Stimulated activated CD8-positive, alpha-beta memory T cell treated with anti-CD3 and anti-CD28 coated beads, Interleukin-12 subunit alpha, Interleukin-12 subunit beta, amount 100 ng/mL, for 1 hour (primary cell): ENCODE measurements around the gene OSBPL10.

Source experiments
- DNase-seq: peaks from one replicate; pipeline ENCODE4 v3.0.0-alpha.2; 2020; ENCODE audit warnings: low read depth

Gene OSBPL10

DNA sequence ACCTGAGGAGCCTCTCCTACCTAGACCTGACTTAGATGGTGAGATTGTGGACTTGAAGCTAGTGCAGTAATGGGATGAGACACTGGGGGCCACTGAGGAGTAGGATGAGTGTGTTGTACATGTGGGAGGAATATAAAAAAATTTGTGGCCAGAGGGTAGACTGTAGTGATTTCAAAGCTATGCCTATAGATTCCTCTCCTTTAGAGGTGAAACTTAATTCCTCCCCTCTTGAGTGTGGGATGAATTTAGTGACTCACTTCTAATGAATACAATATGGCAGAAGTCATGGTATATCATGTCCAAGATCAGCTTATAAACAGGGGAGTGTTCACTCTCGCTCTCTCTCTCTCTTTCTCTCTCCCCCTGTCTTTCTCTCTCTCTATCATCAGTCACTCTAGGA lies 7.2 kb upstream of the OSBPL10 start:
- no peak for DNase-seq

DNA sequence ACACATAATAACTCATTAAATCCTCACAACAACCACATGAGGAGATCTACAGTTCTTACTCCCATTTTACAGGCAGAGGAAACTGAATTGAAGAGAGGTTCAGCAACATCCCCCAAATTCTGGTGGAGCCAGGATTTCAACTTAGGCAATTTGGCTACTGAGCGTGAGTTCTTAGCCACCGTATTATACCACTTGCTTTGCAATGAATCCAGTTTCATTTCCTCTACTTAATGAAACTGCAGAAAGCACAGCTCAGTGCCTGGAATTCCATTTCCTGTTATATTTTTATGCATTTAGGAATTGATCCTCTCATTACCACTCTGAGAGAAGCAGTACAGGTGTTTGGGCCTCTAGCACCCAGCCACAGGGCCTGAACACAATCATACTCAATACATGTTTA lies 4.8 kb upstream of the OSBPL10 start:
- no peak for DNase-seq

DNA sequence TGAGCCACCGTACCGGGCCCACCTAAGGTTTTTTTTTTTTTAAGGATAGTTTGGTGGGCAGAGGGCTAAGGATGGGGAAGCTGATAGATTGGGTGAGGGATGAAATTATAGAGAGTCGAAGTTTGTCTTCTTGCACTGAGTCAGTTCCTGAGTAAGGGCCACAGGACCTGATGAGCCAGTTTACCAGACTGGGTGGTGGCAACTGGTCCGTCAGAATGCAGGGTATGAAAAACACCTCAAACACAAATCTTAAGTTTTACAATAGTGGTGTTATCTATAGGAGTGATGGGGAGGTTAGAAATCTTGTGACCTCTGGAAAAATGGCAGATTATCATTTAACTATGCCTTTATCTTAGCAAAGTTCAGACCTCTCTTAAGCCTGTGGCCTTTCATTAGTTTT lies 3.3 kb upstream of the OSBPL10 start:
- DNase-seq, result no peak

DNA sequence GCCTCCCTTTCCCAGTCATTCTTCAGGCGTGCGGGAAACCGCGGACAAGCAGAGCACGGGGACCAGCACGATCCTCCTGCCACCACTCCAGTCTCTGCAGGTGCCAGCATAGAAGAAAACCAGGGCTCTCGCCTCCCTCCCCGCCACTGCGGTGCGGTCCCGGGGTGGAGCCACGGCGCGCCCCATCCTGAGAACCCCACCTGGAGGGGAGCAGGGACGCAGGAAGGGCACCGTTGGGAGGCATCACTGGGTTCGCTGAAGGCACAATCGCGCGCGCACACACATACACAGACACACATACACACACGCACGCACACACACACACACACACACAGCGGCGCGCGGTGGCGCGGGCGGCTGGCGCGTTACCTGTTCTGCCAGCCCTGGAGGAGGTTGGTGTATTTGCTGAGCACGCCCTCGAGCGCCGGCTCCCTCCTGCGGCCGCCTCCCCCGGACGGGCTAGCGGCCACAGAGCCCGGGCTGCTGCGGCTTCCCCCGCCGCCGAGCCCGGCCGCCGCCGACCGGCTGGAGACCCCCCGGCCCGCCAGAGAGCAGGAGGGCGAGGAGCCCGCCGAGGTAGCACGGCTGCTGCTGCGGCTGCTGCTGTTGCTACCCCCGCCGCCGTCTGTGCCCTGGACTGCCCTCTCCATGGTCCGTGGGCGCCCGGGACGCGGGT lies 394 bp downstream of the OSBPL10 start:
- DNase-seq, result no peak

DNA sequence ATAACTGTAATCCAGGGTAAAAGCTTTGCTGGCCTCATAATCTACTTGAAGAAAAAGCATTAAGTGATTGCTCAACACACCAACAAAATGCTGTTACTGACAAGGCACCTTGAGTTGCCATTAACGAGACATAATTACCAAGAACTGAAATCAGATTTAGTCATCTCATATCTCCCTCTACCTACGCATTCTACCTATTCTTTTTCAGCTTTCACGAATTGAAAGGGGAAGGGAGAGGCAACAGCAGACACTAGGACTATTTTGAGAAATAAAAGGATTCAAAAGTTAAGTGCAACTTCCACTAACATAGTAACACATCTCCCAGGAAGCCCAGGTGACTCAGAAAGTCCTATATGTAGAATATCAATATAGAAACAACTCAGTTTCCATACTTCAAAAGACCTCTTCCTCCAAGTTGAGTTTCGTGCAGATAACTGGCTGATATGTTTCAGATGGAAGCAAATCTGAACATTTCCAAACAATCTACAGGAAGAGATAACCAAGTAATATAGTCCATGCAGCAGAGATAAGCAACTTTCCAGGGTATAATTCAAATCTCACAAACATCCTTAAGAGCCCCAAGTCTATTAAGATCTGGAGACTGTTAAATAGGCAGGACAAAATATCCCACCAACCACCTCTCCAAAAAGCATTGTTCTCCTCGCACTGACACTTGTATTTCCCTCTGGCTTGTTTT lies 1.9 kb downstream of the OSBPL10 start:
- no peak for DNase-seq

DNA sequence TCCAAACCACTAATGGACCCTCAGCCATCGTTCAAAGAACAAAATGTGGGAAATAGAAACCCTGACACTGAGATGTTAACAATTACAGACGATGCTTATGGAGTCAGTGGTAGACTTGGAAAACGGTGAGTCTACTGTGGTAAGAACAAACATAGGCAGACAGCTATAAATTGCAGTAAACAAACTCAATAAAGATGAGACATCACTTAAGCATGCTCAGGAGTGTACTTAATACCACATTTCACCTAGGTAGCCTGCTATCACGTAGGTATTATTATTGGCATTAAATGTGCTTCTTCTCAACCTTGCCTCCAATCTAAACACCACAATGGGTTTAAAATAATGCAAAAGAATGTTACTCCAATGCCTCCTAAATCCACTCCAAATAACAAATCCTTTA lies 2.5 kb downstream of the OSBPL10 start:
- DNase-seq, result no peak

DNA sequence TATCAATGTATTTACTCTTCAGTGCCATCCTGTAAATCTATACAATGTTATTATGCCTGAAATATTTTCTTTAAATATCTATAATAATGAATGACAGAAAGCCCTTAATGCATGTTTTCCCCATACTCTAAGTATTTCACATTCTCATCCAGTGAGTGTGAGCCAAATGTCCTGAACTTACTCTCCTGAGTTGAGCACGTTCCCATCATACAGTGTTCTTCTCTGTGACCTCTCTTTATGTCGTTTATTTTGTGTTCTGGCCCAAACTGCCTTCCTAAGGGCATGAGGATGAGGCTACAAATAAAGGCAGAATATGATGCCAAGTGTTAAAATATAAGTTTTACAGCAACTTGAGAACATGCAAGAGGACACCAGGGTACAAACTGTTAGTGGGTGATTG lies 3.3 kb downstream of the OSBPL10 start:
- no peak for DNase-seq

DNA sequence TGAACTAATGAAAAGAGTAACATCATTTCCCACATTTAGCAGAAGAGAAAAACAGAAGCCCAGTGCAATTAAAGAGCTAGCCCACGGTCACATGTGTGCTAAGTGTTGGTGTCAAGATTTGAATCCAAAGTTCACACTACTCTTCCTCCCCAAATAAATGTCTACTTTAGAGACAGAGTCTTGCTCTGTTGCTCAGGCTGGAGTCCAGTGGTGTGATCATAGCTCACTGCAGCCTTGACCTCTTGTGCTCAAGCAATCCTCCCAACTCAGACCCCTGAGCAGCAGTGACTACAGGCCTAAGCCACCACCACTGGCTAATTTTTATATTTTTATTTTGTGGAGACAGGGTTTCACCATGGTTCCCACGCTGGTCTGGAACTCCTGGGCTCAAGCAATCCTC lies 4.8 kb downstream of the OSBPL10 start:
- no peak for DNase-seq

DNA sequence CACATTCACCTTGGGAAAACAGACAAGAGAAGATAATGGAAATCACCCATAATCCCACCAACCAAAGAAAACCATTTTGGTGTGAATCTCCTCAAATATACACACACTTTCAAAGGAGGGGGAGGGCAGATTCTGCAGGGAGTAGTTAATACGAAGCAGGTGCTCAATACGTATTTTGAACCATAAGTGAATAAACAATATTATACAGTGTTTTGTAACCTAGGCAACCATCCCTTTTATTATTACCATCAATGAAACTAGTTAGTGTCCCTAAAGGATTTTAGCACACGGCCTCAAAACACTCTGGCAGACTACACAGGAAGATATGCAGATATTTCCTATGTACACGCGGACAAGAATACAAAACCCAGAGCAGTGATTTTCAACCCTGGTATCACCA lies 6.1 kb downstream of the OSBPL10 start:
- no peak for DNase-seq

DNA sequence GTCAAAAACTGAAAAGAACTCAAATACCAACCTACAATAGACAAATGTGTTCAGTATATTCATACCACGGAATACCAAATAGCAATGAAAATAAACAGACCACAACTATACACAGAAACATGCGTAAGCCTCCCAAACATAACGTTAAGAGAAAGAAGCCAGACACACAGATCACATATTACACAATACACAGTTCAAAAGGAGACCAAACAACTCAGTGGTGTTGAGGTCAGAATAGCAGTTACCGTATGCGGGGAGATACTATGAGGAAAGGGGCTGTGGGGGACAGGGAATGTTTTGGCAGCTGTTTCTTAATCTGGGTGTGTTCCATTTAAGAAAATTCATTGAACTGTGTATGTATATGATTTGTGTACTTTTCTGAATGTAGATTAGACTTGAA lies 6.6 kb downstream of the OSBPL10 start:
- DNase-seq, result no peak

DNA sequence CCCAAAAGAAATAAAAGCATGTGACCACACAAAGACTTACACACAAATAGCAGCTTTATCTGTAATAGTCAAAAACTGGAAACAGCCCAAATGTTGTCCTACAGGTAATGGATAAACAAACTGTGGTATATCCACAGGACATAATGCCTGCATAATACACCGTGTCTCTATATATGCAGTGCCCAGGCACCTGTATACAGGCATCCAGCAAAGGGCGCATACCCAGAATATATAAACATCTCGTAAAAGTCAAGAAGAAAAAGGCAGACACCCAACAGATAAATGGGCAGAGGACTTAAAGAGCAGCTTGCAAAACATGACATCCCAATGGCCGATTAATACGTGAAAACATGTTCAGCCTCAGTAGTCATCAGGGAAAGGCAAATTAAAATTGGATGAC lies 7.2 kb downstream of the OSBPL10 start:
- DNase-seq, result no peak

DNA sequence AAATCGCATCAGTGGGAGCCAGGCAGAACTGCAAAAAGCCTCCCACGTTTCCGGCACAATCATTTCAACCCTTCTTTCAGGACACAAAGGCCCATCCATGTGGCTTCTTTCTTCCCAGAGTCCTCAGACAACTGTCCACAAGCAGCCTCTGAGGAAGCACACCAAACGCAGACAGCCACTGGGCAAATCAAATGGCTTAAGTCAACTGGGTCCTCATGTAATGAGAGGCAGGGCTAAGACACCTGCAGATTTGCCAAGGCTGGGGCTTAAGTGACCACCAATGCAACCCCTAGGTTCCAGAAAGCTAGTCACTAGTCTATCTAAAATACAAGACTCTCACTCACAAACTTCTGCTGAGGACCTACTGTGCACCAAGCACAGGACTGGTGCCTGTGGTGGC lies 8.0 kb downstream of the OSBPL10 start:
- no peak for DNase-seq

DNA sequence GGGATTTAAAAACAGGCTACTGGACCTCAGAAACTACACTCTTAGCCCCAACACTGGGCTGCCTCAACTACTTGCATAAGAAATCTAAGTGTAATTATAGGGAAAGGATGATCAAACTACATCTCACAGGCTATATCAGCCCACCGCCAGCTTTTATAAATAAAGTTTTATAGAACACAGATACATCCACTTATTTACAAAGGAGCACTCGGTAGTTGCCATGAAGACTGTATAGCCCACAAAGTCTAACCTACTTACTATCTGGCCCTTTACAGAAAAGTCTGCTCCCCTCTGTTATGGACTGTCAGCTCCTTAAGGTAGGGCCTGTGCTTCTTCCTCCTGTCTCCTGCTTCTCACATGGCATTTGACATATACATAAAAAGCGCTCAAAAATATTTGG lies 9.5 kb downstream of the OSBPL10 start:
- DNase-seq, result no peak

DNA sequence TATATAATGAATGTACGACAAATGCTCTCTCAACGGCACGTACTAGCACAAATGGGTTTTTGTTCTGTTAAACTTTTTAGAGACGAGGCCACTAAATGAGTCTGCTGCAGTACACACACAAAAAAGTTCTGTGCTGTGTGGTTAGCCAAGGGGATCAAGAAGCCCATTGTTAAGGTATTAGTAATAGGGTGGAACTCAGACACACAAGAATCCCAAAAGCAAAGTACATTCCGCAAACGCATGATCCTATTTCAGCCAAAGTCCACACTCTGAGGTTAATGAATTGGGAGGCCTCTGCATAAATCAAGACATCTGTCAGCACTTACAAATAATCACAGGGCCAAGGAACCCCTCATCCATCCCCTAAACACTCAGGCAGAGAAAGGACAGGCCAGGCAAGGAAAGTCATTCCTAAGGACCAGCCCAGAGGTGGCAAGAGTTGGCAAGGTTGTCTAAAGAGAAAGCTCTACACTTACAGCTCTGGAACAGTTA lies 12.1 kb downstream of the OSBPL10 start:
- DNase-seq, result no peak

DNA sequence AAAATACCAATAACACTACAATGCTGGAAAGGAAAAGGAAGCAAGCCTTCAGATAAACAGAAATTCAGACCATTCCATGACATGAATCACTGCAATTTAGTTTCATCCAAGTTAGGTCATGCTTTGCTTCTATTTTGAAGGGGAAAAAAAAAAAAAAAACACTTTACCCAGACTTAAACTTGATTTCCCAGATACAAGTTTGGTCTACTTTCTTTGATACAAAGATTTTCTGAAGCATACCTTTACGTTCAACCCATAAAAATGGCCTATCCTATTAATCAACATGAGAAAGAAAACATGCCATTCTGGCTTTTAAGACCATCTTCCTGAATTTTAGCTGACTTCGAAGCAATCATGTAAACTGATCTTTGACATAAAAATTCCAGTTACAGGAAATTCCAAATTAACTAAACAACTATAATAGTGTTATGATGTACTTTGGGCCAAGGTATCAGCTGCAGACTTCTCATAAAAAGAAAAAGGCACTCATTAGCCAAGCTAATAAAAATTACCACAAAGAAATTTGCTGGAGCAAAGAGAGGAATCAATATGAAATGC lies 12.6 kb downstream of the OSBPL10 start:
- no peak for DNase-seq

DNA sequence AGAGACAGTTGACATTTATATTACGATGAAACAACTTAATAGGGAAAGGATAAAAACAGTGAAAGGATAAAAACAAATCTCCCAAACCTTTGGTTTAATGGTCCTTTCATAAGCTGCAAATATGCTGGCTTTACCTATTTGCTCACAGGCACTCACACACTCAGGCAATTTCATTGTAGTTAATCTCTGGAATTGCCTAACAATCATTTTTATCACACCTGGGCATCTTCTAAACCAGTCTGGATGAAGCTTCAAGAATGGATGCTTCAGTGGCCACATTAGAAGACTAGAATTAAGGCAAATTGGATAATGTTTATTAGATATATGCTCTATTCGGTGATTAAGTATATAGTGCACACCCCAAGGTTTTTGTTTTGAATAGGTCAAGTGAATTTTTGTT lies 13.5 kb downstream of the OSBPL10 start:
- DNase-seq, result no peak

DNA sequence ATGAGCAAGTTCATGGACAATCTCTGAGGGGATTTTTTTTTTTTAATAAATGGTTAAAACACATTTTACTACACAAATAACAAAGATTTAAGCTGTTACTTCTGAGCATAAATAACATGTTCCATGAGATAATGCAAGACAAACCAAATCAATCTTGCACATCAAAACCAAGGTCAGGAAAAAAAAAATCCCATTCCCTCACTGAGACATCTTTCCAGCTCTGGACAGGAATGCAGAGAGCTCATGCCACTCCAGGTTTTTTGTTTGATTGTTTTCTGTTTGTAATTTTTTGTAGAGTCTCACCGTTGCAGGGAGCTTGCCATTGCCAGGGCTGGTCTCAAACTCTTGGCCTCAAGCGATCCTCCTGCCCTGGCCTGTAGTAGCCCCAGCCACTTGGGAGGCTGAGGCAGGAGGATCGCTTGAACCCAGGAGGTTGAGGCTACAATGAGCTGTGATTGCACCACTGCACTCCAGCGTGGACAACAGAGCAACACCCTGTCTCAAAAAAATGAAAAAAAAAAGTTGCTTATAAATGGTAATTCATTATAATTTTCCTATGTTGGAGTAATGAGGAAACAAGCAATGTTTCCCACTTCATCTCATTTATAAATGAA lies 14.0 kb downstream of the OSBPL10 start:
- no peak for DNase-seq

DNA sequence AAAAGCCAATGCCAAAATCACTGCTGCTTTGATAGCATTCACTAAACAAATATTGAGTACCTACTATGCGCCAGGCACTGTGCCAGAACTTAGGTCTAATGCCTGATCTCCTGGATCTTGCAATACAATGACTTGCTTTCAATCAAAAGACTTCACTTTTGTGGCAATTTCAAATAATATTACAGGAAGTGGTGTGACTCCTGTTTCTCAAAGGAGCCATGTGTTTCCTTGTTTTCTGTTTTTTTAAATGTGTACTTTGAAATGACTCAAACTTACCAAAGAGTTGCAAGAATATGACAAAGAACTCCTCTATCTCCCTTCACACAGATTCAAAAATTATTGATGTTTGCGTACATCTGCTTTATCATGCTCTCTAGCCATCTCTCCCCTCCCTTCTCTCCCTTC lies 18.3 kb downstream of the OSBPL10 start:
- DNase-seq, result no peak

DNA sequence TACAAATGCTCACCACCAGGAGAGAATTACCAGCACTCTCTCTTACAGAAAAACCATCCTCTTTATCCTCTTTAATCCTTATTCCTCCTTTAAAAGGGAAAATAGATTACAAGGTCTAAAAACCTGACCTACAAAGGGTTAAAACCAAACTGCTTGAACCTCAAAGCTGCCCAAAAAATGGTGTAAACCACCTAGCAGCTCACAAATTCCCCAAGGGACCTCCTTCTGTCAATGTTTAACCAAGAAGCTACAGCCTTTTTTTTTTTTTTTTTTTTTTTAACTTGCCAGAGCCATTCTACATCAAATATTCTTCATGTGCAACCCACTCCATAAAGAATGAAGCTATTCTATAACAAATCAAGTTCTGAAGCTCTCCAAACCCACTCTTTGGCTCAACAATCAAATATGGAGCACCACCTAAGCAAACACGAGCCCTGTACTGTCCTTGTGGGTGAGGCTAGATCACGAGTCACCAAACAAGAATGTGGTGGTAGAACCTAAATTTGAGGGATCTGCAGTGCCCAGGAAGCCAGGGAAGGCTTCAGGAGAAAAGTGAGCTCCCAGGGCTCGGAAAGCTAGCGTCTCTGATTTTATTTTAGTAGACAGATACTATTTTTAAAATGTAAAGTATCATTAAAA lies 20.1 kb downstream of the OSBPL10 start:
- no peak for DNase-seq

DNA sequence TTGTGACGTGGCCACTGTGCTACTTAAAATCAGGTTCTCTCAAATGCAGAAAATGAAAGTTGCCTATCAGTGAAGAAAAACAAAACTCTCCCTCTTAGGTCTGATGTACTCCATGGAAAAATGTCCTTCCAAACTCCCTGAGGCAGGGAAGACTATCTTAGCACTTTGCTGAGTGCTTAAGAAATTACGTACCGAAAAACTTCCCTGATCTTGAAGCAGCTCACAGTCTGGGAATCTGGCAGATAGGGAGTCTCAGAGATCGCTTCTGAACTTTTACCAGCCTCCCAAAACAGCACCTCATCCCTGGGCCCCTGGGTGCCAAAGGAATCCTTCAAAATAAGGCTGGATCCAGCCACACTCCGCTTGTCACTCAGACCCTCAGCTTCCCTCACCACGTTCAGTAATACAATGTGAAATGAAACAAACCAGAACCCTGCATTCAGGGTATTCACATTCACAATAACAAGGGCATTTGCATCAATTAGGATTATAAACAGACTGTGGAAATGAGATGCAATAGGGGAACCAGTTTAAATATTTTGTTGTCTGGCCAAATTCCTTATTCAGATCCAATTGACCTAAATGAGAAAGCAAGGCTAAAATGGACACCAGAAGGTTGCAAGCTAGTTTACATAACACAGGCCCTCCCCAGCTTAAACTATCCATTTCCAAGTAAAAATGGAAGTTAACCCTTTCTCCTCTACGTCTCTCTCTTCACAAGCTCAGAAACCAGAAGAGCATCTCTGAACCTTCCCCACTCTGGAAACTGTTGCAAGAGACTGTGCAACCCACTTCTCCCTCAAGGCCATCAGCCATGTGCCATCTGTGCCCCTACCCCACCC lies 20.9 kb downstream of the OSBPL10 start:
- no peak for DNase-seq

DNA sequence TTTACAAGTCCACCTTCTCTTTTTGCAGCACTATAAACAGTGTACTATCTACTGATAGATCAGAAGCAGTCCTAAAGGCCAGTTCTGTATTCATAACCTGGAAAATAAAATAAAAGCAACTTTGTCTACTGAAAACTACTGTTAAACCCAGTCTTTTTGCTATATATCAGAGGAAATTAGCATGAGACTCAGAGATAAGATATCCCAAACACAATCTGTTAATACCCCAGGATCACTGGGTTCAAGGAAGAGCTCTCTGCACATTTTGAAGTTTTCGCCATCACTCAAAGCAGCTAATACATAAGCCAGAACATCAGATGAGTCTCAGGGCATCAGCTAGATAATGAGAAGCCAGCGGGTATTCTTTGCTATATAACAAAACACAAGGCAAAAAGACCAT lies 21.8 kb downstream of the OSBPL10 start:
- DNase-seq, result no peak

DNA sequence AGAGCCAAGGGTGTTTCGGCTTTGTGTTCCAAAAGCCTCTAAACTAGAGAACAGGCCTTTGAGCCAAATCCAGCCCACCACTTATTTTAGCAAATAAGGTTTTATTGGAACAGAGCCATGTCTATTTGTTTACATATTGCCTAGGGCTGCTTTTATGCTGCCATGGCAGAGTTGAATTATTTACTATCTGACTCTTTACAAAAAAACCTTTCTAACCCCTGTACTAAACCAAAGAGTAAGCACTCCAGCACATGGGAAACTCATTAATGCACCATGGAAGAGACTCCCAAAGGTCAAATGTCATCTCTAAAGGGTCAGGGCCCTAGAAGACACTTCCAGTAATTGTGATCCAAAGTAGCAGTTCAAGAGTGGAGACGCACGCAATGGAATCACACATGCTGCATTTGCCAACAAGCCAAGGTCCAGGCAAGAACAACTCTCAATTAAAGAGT lies 22.3 kb downstream of the OSBPL10 start:
- no peak for DNase-seq
